AG09309 (cell line): ENCODE results near the gene DACH2.
"Not testable (repeated sequence)": the region's sequence is repeated elsewhere in the genome, so short reads cannot be mapped to it uniquely, and the experiment has no call there.

Experiments used
- DNase-seq: peaks from one replicate; pipeline ENCODE4 v3.0.0-alpha.2; 2010; ENCODE audit warnings: low read depth
- H3K4me3 ChIP-seq: 2 replicates; pipeline ENCODE4 v1.5.1; 2011; ENCODE audit warnings: mild to moderate bottlenecking, low read depth, low read length, moderate library complexity; ENCODE audit not compliant: control insufficient read depth
- CTCF ChIP-seq: IDR thresholded peaks from 2 replicates; pipeline ENCODE4 v1.5.1; 2011; ENCODE audit warnings: mild to moderate bottlenecking, low read depth, low read length, inconsistent platforms; ENCODE audit not compliant: insufficient read depth, control insufficient read depth; ENCODE audit errors: missing control alignments

Gene DACH2

GRCh38 chrX:86141786-86142185, 6.5 kb upstream of the DACH2 start:
- TF ChIP-seq CTCF: no peak
- no peak for DNase-seq
- H3K4me3 ChIP-seq: no peak overlapping the region

- no peak for TF ChIP-seq CTCF
- DNase-seq: no peak
- H3K4me3 ChIP-seq: no peak overlapping the region
Observed at GRCh38 chrX:86146102-86146501, 2.1 kb upstream of the DACH2 start.

GRCh38 chrX:86148594-86148993, 343 bp downstream of the DACH2 start:
- H3K4me3 ChIP-seq: peak overlapping the region; percentile 35
- DNase-seq: no peak

GRCh38 chrX:86149119-86149518, 868 bp downstream of the DACH2 start:
- H3K4me3 ChIP-seq: no peak overlapping the region
- no peak for DNase-seq
- TF ChIP-seq CTCF: no peak

More at GRCh38 chrX:86148594-86148993, 343 bp downstream of the DACH2 start:
- no peak for TF ChIP-seq CTCF

GRCh38 chrX:86154553-86154952, 6.3 kb downstream of the DACH2 start:
- DNase-seq: no peak
- TF ChIP-seq CTCF: no peak
- H3K4me3 ChIP-seq: no peak overlapping the region

GRCh38 chrX:86171366-86171765, 23.1 kb downstream of the DACH2 start:
- peak; percentile 5 for DNase-seq
- TF ChIP-seq CTCF: peak; percentile 42
- no peak overlapping the region for H3K4me3 ChIP-seq

- H3K4me3 ChIP-seq: no peak overlapping the region
- TF ChIP-seq CTCF: no peak
- no peak for DNase-seq
Observed at GRCh38 chrX:86178906-86179305, 30.7 kb downstream of the DACH2 start.

- not testable (repeated sequence) for DNase-seq, H3K4me3 ChIP-seq
Observed at GRCh38 chrX:86181325-86181724, 33.1 kb downstream of the DACH2 start.
